Hepatocyte (in vitro differentiated cells): ENCODE data around the gene LDLRAD4. TPM values are rescaled to one million over a fixed set of nuclear protein-coding genes. Genes with fewer than 3 reads are reported as not detected.

Experiments
- DNase-seq: peaks from one replicate; pipeline ENCODE4 v3.0.0-alpha.2; 2016; ENCODE audit warnings: low spot score
- H2AFZ ChIP-seq: fragments of 200-600 bp; sonication (generic); 2 replicates; pipeline ENCODE4 v1.6.0; 2016; ENCODE audit warnings: antibody characterized with exemption, mild to moderate bottlenecking
- H3K27ac ChIP-seq: fragments of 200-600 bp; sonication (generic); 2 replicates; pipeline ENCODE4 v1.5.1; 2016; ENCODE audit warnings: mild to moderate bottlenecking
- H3K27me3 ChIP-seq: fragments of 200-600 bp; sonication (generic); 2 replicates; pipeline ENCODE4 v1.6.1; 2016
- H3K36me3 ChIP-seq: fragments of 200-600 bp; sonication (generic); replicated peaks from 2 replicates; pipeline ENCODE4 v1.5.1; 2016; ENCODE audit warnings: low read depth; ENCODE audit not compliant: insufficient read depth
- H3K4me1 ChIP-seq: fragments of 200-600 bp; sonication (generic); 2 replicates; pipeline ENCODE4 v1.5.1; 2016; ENCODE audit warnings: mild to moderate bottlenecking, moderate library complexity; ENCODE audit not compliant: insufficient read depth
- H3K4me2 ChIP-seq: fragments of 200-600 bp; sonication (generic); 2 replicates; pipeline ENCODE4 v1.6.0; 2016
- H3K4me3 ChIP-seq: fragments of 200-600 bp; sonication (generic); 2 replicates; pipeline ENCODE4 v1.5.1; 2016; ENCODE audit warnings: mild to moderate bottlenecking
- H3K79me2 ChIP-seq: fragments of 200-600 bp; sonication (generic); 2 replicates; pipeline ENCODE4 v1.6.0; 2017; ENCODE audit warnings: mild to moderate bottlenecking
- H3K9me2 ChIP-seq: fragments of 200-600 bp; sonication (generic); replicated peaks from 2 replicates; pipeline ENCODE4 v1.6.0; 2017; ENCODE audit warnings: mild to moderate bottlenecking; ENCODE audit not compliant: insufficient read depth
- H3K9me3 ChIP-seq: fragments of 200-600 bp; sonication (generic); 2 replicates; pipeline ENCODE4 v1.5.1; 2016; ENCODE audit warnings: low read depth, mild to moderate bottlenecking
- H4K20me1 ChIP-seq: fragments of 200-600 bp; sonication (generic); 2 replicates; pipeline ENCODE4 v1.6.0; 2016; ENCODE audit warnings: mild to moderate bottlenecking; ENCODE audit not compliant: insufficient read depth, poor library complexity, severe bottlenecking
- CTCF ChIP-seq: fragments of 200-600 bp; sonication (generic); IDR thresholded peaks from 2 replicates; pipeline ENCODE4 v1.5.1; 2016; ENCODE audit warnings: antibody characterized with exemption, mild to moderate bottlenecking; ENCODE audit not compliant: poor library complexity
- EZH2 ChIP-seq: fragments of 200-600 bp; sonication (generic); IDR thresholded peaks from 2 replicates; pipeline ENCODE4 v1.6.1; 2016; ENCODE audit warnings: antibody characterized with exemption, mild to moderate bottlenecking, borderline replicate concordance
- EZH2phosphoT487 ChIP-seq: fragments of 200-600 bp; sonication (generic); IDR thresholded peaks from one replicate; pipeline ENCODE4 v1.6.1; 2018; ENCODE audit warnings: antibody characterized with exemption, mild to moderate bottlenecking, low read depth, moderate library complexity; ENCODE audit not compliant: unreplicated experiment, severe bottlenecking
- WGBS: methylation state at CpG from one replicate; pipeline ENCODE4 v1.1.6; 2016; ENCODE audit warnings: low lambda C conversion rate; ENCODE audit errors: missing lambda C conversion rate; 5-methylcytosine and 5-hydroxymethylcytosine counted together
- polyA plus RNA-seq: library from polyadenylated mRNA; unstranded; fragments of >200 nt; fragmentation: Nextera tagmentation; extraction: Ambion mirVana; gene quantifications from 2 replicates; pipeline ENCODE4 v1.2.1, GENCODE V29; 2016
- total RNA-seq: library from RNA; depleted of rRNA; stranded (reverse); fragments of >200 nt; gene quantifications from 2 replicates; pipeline ENCODE4 v1.2.3, GENCODE V29; 2014

Gene LDLRAD4
- total and polyA plus RNA-seq, 2 experiments from 2014 or later, result 15.1 to 29.0 TPM

- no peak for TF ChIP-seq EZH2phosphoT487
- no peak for TF ChIP-seq CTCF
- no peak for TF ChIP-seq EZH2
- no peak overlapping the region for H3K4me3 ChIP-seq
- no peaks in the 10 kb centered on the region for H4K20me1 ChIP-seq
- peaks cover 6% of the 10 kb centered on the region for H3K27me3 ChIP-seq
- H3K36me3 ChIP-seq, result no peaks in the 10 kb centered on the region
- H3K4me2 ChIP-seq, result peak overlapping the region; percentile 71
- H3K27ac ChIP-seq, result peak overlapping the region; percentile 65
- H3K9me3 ChIP-seq, result no peaks in the 10 kb centered on the region
- no peaks in the 10 kb centered on the region for H3K9me2 ChIP-seq
- no peaks in the 10 kb centered on the region for H3K79me2 ChIP-seq
- WGBS, result 87% methylated on average over 19 of the region's 19 CpGs
- no peak overlapping the region for H2AFZ ChIP-seq
- no peak for DNase-seq
- peaks cover 17% of the 10 kb centered on the region for H3K4me1 ChIP-seq
Observed at GRCh38 chr18:13448335-13448795, 229.8 kb downstream of the LDLRAD4 start.

GRCh38 chr18:13449651-13450050 lies 231.1 kb downstream of the LDLRAD4 start:
- Histone ChIP-seq H3K27ac (no peak overlapping the region), H4K20me1 (no peaks in the 10 kb centered on the region), H3K4me3 (no peak overlapping the region), H3K36me3 (no peaks in the 10 kb centered on the region), H3K9me3 (no peaks in the 10 kb centered on the region), H3K27me3 (peaks cover 6% of the 10 kb centered on the region), H3K79me2 (no peaks in the 10 kb centered on the region), H3K4me1 (peaks cover 17% of the 10 kb centered on the region), H3K9me2 (no peaks in the 10 kb centered on the region), H3K4me2 (no peak overlapping the region), H2AFZ (no peak overlapping the region)
- WGBS, result 97% methylated on average over 9 of the region's 9 CpGs
- no peak for DNase-seq
- TF ChIP-seq CTCF (no peak), EZH2phosphoT487 (no peak), EZH2 (no peak)

- H3K79me2 ChIP-seq, result no peaks in the 10 kb centered on the region
- no peaks in the 10 kb centered on the region for H4K20me1 ChIP-seq
- H3K36me3 ChIP-seq, result no peaks in the 10 kb centered on the region
- no peaks in the 10 kb centered on the region for H3K9me2 ChIP-seq
- no peak overlapping the region for H3K4me3 ChIP-seq
- TF ChIP-seq CTCF (no peak), EZH2 (no peak), EZH2phosphoT487 (no peak)
- WGBS, result 90% methylated on average over 10 of the region's 10 CpGs
- DNase-seq, result no peak
- H3K27me3 ChIP-seq, result peaks cover 6% of the 10 kb centered on the region
- H3K4me2 ChIP-seq, result no peak overlapping the region
- H3K27ac ChIP-seq, result no peak overlapping the region
- no peak overlapping the region for H2AFZ ChIP-seq
- peaks cover 17% of the 10 kb centered on the region for H3K4me1 ChIP-seq
- H3K9me3 ChIP-seq, result no peaks in the 10 kb centered on the region
Observed at GRCh38 chr18:13450289-13451212, 232.0 kb downstream of the LDLRAD4 start.
